ENCODE results near the gene TNFRSF9.
A peak's percentile ranks its signal among the peaks of the same experiment; 100 is the strongest.
"Not testable (repeated sequence)": the region's sequence is repeated elsewhere in the genome, so short reads cannot be mapped to it uniquely, and the experiment has no call there.

Gene TNFRSF9

GRCh38 chr1:7961216-7962013 is 20.8 kb upstream of the TNFRSF9 start, which contains the start of gene PARK7:
Gene PARK7 (plus strand): TSS chr1:7961711. CDS start chr1:7962786, 1,075 bp downstream.
- DNase-seq (ENCODE audit: insufficient read length, low spot score) (peak; percentile 94), FAIRE-seq (peak; percentile 99)

DNA sequence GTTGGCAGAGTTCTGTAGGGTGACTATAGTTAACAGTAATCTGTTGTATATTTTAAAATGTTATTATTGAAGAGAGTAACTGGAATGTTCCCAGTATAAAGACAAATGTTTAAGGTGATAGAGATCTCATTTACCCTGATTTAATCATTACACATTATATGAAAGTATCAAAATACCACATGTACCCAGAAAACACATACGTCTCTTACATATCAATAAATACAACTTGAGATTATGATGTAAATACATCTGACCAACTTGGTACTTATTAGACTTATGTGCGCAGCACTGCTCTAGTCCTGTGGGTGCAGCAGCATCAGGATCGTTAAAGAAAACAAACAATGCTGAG is 20.2 kb upstream of the TNFRSF9 start:
- no peak for FAIRE-seq

GRCh38 chr1:7960165-7960564 is 19.5 kb upstream of the TNFRSF9 start:
- FAIRE-seq (no peak), DNase-seq (ENCODE audit: insufficient read length, low spot score) (no peak)

More for the DNA sequence above, 20.2 kb upstream of the TNFRSF9 start:
- DNase-seq (ENCODE audit: insufficient read length, low spot score) = no peak

DNA sequence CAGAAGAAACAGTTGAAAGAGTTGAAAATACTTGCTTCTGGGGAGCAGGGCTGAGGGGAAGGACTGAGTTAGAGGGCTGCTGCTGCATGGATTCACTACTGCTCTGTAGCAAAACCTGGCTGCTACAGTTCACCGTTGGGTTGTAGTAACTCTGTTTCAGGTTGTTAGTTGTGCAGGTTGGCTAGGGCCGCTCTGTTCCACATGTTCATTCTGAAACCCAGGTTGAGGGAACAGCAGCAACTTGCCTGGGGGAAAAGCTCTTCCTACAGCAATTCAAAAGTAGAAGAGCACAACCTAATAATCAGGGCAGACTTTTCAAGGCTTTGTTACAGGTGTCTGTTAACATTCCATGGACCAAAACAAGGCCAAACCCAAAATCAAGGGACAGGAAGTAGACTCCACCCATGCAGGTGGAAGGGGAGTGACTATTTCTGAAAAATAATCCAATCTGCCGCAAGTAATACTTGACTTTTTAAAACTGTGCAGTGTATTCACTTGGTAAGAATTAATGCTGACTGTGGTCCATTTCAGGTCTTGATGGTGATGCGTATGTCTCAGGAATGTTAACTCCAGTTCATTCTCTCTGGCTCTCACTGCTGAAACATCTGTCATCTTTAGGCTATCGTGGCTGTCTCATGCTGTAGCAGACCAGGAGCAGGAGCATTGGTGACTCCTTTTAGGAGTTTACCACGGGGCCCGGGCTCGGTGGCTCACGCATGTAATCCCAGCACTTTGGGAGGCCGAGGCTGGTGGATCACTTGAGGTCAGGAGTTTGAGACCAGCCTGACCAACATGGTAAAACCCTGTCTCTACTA is 15.8 kb upstream of the TNFRSF9 start:
- no peak for FAIRE-seq
- no peak for DNase-seq (ENCODE audit: insufficient read length, low spot score)

DNA sequence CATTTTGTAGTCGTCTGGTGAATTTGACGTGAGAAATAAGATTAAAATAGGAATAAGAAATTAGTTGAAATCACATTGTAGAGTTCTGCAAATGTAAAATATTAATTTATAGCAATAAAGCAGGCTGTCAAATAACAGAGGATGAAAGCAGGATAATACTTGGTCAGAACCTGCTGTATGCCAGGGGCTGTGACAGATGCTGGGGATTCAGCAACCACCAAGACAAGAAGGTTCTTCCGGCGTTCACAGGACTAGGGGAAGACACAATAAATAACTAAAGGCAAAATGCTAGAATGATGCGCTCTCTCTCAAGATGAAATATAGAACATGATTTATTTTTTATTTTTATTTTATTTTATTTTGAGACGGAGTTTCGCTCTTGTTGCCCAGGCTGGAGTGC is 14.0 kb upstream of the TNFRSF9 start:
- FAIRE-seq (no peak), DNase-seq (ENCODE audit: insufficient read length, low spot score) (no peak)

- DNase-seq (ENCODE audit: insufficient read length, low spot score) (peak; percentile 90), FAIRE-seq (peak; percentile 99)
Measured at GRCh38 chr1:7953850-7954609, 13.4 kb upstream of the TNFRSF9 start.

DNA sequence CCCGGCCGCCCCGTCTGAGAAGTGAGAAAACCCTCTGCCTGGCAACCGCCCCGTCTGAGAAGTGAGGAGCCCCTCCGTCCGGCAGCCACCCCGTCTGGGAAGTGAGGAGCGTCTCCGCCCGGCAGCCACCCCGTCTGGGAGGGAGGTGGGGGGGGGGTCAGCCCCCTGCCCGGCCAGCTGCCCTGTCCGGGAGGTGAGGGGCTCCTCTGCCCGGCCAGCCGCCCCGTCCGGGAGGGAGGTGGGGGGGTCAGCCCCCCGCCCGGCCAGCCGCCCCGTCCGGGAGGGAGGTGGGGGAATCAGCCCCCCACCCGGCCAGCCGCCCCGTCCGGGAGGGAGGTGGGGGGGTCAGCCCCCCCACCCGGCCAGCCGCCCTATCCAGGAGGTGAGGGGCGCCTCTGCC is 12.2 kb upstream of the TNFRSF9 start:
- FAIRE-seq; DNase-seq (ENCODE audit: insufficient read length, low spot score): not testable (repeated sequence)

- DNase-seq (ENCODE audit: insufficient read length, low spot score) (peak; percentile 24), FAIRE-seq (no peak)
Measured at GRCh38 chr1:7948960-7949359, 8.3 kb upstream of the TNFRSF9 start.

DNA sequence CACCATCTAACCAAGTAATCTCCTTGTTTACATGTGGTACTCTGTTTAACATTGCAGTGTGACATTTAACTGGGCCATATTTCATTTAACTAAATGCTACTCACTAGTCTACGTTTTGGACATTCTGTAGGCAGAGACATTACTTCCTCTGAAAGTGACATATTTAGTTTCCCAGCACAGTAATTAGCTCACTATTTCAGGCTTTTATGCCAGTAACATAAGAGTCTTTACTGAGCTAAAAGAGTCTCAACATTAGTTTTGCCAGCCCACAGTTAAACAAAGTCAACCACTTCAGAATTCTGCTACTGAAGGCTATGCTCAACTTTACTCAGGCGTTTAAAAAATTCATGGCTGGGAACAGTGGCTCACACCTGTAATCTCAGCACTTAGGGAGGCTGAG is 2.6 kb upstream of the TNFRSF9 start:
- FAIRE-seq (no peak), DNase-seq (ENCODE audit: insufficient read length, low spot score) (no peak)

DNA sequence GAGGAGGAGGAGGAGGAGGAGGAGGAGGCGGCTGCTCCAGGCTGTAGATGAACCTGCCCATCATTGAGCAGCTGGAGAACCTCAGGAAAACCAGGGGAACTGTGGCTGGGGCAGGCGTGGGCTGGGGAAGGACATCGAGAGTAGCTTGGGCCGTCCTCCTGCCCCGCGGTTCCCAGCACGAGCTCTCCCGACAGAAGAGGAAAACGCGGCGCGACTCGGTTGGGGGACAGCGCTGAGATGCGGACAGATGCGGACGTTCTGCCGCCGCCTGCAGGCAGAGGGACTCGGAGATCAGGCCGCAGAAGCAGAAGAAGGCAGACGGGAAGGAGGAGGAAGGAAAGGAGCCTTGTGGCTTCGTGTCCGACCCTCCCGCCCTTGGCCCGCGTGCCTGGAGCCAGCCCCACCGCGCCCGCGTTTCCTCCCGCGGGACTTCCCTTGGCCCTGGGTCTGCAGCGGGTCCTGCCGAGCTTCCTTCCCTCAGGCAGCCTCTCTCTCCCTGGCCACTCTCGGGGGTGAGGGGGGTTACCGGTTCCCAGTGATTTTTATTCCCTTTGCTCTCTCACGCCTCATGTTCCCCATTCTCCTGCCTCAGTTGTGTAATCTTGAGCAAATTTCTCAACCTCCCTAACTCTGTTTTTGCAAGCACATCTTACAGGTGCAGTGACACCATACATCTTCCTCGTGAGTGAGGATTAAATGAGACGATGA is 1.7 kb upstream of the TNFRSF9 start:
- DNase-seq (ENCODE audit: insufficient read length, low spot score) (no peak), FAIRE-seq (no peak)

GRCh38 chr1:7941437-7941793 is 776 bp upstream of the TNFRSF9 start:
- no peak for FAIRE-seq
- no peak for DNase-seq (ENCODE audit: insufficient read length, low spot score)

DNA sequence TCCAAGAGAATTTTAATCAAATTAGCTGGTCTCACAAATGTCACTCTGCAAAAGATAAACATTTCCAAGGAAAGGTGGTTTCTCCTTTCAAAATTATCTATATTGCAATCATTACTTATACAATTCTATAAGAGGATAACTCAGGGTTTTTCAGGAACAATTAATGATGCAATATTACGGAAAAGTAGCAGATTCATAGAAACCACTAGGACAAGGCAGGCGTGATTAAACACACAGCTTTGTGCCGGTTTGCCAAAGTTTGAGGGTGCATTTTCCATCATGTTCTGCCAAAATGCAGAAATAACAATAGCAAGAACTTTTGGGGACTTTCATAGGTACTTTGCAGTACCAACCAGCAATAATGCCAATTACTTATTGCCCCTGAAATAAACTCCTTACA is 605 bp downstream of the TNFRSF9 start:
- DNase-seq (ENCODE audit: insufficient read length, low spot score) (no peak), FAIRE-seq (no peak)

DNA sequence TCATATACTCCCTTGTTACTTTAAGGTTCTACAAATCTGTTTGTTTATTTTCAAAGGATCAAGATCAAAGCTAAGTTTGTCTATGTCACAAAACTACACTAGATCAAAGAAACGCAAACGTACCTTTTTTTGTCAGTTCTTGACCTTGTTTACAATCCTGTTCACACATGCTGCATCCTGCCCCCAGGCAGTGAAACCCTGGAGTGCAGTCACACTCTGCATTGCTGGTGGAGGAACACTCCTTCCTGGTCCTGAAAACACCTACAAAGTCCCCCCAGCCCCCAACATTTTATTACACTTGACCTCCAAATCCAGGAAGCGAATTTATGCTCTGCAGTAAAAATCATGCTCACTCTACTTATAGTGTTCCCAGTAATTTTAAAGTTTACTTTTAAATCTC is 2.6 kb downstream of the TNFRSF9 start:
- no peak for DNase-seq (ENCODE audit: insufficient read length, low spot score)
- no peak for FAIRE-seq

DNA sequence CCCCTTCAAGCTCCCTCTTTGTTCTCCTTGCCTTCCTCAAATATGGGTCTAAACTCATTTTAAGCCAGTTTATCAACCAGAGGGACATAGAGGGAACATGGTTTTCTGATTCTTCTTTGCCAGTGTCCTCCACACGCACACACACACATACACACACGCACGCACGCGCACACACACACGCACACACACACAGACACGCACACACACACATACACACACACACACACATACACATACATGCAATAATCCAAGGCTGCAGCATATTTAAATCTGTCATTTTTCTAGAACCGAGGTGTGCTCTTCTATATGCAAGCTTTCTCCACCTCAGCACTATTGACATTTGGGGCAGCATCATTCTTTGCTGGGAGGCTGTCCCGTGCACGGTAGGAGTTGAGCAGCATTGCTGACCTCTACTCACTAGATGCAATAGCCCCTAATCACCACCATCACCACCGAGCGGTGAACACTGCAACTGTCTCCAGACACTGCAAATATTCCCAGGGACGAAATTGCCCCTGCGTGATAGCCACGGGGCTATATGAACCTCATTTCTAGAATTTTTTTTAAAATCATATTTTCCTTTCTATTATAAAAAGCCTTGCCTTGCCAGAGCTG is 8.0 kb downstream of the TNFRSF9 start:
- no peak for FAIRE-seq
- DNase-seq (ENCODE audit: insufficient read length, low spot score) = no peak

DNA sequence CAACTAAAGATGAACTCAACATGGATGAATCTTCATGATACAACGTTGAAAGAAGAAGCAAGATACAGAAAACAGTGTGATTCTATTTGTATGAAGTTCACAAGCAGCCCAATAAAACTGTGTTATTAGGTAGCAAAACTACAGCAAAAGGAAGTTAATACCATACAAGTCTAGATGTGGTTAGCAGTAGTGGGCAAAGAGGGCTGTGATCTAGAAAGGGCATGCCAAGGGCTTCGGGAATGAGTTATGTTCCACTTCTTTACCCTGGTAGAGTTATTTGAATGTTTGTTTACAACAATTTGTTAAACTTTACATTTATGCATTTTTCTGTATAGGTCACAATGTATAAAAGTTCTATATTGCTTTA is 9.2 kb downstream of the TNFRSF9 start:
- FAIRE-seq (peak; percentile 13), DNase-seq (ENCODE audit: insufficient read length, low spot score) (no peak)

DNA sequence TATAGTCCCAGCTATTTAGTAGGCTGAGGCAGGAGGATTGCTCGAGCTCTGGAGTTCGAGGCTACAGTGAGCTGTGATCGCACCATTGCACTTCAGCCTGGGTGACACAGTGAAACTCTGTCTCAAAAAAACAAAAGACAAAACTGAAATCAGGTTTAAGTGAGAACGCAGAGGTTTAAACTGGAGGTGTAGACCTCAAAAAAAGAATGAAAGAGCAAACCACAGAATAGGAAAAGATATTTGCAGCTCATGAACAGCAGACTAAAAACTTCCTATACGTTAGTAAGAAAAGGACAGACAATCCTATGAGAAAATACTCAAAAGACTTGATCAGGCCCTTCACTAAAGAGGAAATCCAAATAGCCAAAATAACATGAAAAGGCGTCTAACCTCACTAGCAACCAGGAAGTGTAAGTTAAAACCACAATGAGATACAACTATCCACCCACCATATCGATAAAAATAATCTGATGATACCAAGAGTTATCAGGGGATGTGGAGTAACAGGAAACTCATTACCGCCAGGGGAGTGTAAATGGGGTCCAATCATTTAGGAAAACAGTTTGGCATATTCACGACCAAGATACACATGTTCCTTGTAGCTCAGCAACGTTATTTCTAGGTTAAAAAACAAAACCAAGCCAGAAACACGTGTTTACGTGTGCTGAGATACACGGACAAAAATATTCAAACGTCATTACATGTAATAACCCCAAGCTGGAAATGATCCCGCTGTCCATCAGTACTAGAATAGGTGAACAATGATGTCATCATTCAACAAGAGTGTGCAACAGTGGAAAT is 9.8 kb downstream of the TNFRSF9 start:
- DNase-seq (ENCODE audit: insufficient read length, low spot score) (no peak), FAIRE-seq (peak; percentile 16)

- DNase-seq (ENCODE audit: insufficient read length, low spot score) (no peak), FAIRE-seq (no peak)
Measured at GRCh38 chr1:7929637-7930036, 11.0 kb downstream of the TNFRSF9 start.

- FAIRE-seq = no peak
- DNase-seq (ENCODE audit: insufficient read length, low spot score) = no peak
Measured at GRCh38 chr1:7928247-7928646, 12.4 kb downstream of the TNFRSF9 start.

- not testable (repeated sequence) for FAIRE-seq; DNase-seq (ENCODE audit: insufficient read length, low spot score)
Measured at GRCh38 chr1:7927061-7927460, 13.6 kb downstream of the TNFRSF9 start.

All from HTR-8/SVneo (cell line).